Central memory CD8-positive, alpha-beta T cell (primary cell): ENCODE measurements around the gene PRRT1.
A peak's percentile ranks its signal among the peaks of the same experiment; 100 is the strongest.

Source experiments
- ATAC-seq: fragments of 150-1000 bp; cut with Tn5 transposase; replicated peaks from 2 replicates; pipeline ENCODE4 v1.10.0; 2022; ENCODE audit warnings: mild to moderate bottlenecking, moderate FRiP score, moderate number of reproducible peaks; ENCODE audit not compliant: poor library complexity, severe bottlenecking; ENCODE audit errors: extremely low read depth
- DNase-seq, 2 donors: peaks; one replicate each; pipeline ENCODE4 v3.0.0; 2021; ENCODE audit warnings: low spot score in 2 of 2
- H3K27ac Mint-ChIP-seq: one replicate; pipeline ENCODE4 v1.8.0; 2022; ENCODE audit warnings: low read depth, mild to moderate bottlenecking, moderate library complexity, mixed read lengths
- H3K27me3 Mint-ChIP-seq: one replicate; pipeline ENCODE4 v1.8.0; 2022; ENCODE audit warnings: mixed read lengths
- H3K36me3 Mint-ChIP-seq: one replicate; pipeline ENCODE4 v1.8.0; 2022; ENCODE audit warnings: mild to moderate bottlenecking, moderate library complexity, mixed read lengths; ENCODE audit not compliant: insufficient read depth
- H3K4me1 Mint-ChIP-seq: one replicate; pipeline ENCODE4 v1.8.0; 2022; ENCODE audit warnings: mixed read lengths
- H3K4me3 Mint-ChIP-seq: one replicate; pipeline ENCODE4 v1.8.0; 2022; ENCODE audit warnings: mild to moderate bottlenecking, moderate library complexity, mixed read lengths
- H3K9me3 Mint-ChIP-seq: one replicate; pipeline ENCODE4 v1.8.0; 2022; ENCODE audit warnings: mixed read lengths

The PRRT1 gene

DNA sequence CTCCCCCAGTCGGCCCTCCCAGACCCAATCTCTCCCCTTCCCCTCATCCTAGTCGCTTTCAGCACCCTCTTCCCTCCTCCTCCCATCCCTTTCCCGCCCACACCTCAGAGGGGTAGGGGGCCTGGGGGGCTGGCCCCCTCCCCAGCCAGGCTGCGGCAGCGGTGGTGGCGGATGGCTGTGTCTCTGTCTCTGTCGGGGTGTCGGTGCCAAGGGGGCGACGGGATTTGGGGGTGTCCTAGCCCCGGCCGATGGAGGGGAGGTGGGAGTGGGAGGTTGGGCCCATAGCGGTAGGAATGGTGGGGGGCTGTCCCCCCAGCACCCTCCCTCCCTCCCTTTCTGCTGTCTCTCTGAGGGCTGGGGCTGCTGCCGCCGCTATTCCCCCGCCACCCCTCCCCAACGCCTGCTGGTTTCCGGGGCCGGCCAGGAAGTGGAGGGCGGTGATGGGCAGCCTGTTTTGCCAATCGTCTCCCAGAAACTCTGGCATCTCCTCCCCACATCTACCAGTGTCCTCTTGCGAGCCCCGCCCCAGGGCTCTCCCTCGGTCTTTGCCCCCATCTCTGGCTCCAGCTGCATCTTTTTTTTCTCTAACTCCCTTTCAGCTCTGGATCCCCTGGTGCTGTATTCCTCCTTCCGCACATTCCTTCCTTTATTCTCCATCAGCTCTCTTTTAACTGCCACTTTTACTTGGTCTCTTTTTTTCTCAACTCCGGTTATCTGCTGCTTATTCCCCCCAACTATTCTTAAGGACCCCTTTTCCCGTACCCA lies 24.2 kb upstream of the PRRT1 start, which contains the start of gene AGPAT1:
TSS of gene AGPAT1 (minus strand) at position 374 of the 765 bp plus-strand sequence. CDS start 4,588 bp downstream, outside the sequence.
- no peaks in the 10 kb centered on the region for H3K27me3 Mint-ChIP-seq
- peaks cover 26% of the 10 kb centered on the region for H3K36me3 Mint-ChIP-seq
- no peaks in the 10 kb centered on the region for H3K9me3 Mint-ChIP-seq
- peaks cover 64% of the 10 kb centered on the region for H3K4me1 Mint-ChIP-seq
- H3K4me3 Mint-ChIP-seq, result peak within 1 kb of the TSS; percentile 88
- ATAC-seq (peak; percentile 33), DNase-seq (peak; percentile 93 to 94)
- H3K27ac Mint-ChIP-seq, result peak within 1 kb of the TSS; percentile 83

DNA sequence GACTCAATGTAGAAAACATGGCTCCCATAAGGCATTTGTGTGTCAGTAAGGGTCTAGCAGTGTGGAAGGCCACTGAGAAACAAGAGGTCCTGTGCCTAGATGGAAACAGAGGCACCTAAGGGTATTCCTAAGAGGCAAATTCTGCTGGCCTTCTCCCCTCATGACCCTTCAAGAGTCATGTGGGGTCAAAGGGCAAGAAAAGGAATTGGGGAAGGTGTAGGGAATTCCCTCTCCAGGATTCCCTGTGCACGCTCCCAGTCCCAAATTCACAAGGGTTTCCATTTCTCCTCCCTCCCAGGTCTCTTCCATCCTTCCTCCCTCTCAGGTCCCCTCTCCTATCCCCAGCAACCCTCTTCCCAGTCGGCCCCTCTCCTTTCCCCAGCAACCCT lies 23.6 kb upstream of the PRRT1 start:
- H3K27ac Mint-ChIP-seq, result peak overlapping the region; percentile 83
- H3K36me3 Mint-ChIP-seq, result peaks cover 22% of the 10 kb centered on the region
- peaks cover 59% of the 10 kb centered on the region for H3K4me1 Mint-ChIP-seq
- no peak for DNase-seq
- H3K9me3 Mint-ChIP-seq, result no peaks in the 10 kb centered on the region
- H3K4me3 Mint-ChIP-seq, result peak overlapping the region; percentile 88
- ATAC-seq, result no peak
- H3K27me3 Mint-ChIP-seq, result no peaks in the 10 kb centered on the region

DNA sequence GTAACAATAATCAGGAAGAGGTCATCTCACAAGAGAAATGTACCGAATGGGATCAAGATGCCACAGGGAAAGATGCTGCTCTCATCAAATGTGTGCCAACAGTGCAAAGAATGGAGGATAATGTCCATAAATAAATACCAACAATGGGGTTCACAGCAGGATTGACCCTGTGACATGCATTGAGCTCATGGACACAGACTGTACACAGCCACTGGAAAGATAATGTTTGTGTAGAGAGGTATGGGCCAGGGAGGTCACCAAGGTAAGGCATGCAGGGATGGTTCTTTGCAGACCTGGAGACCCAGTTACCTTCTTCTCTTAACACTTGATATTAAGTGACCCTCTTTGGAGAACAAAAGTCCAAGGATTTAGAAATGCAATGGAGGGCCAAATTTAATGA lies 22.7 kb upstream of the PRRT1 start:
- Mint-ChIP-seq H3K27me3 (no peaks in the 10 kb centered on the region), H3K9me3 (no peaks in the 10 kb centered on the region), H3K27ac (no peak overlapping the region), H3K36me3 (peaks cover 22% of the 10 kb centered on the region), H3K4me3 (peak overlapping the region; percentile 46), H3K4me1 (peaks cover 62% of the 10 kb centered on the region)
- ATAC-seq, result no peak
- DNase-seq, result no peak

DNA sequence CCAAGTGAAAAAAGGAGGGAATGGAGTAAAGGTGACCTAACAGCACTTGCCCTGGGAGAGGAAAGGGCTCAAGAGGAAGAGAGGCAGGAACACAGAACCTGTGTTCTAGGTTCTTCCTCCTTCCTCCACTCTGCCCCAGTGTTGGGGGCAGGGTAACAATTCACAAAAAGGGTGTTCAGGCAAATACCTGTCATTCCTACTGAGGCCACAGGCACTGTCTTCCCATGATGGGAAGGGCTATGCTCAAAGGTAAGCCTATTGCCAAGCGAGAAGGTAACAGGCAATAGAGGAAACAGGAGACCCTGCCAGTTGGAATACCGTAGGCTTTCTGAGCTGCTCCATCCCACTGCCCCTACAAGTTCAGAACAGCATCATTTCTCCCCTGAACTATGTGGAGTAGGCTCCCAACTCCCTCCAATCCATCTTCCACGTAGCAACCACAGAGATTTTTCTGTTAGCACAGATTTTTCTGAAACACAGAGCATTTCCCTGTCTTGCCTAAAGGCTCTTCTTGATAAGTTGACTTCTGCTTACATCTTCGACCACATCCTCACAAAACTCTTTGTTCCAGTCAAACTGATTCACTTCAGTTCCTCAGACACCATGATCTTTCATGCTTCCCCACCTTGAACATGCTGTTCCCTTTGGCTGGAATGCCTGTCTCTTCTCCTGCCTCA lies 21.4 kb upstream of the PRRT1 start:
- no peak overlapping the region for H3K4me3 Mint-ChIP-seq
- H3K9me3 Mint-ChIP-seq, result no peaks in the 10 kb centered on the region
- peaks cover 23% of the 10 kb centered on the region for H3K36me3 Mint-ChIP-seq
- peaks cover 57% of the 10 kb centered on the region for H3K4me1 Mint-ChIP-seq
- no peaks in the 10 kb centered on the region for H3K27me3 Mint-ChIP-seq
- H3K27ac Mint-ChIP-seq, result no peak overlapping the region
- no peak for ATAC-seq
- DNase-seq, result no peak

DNA sequence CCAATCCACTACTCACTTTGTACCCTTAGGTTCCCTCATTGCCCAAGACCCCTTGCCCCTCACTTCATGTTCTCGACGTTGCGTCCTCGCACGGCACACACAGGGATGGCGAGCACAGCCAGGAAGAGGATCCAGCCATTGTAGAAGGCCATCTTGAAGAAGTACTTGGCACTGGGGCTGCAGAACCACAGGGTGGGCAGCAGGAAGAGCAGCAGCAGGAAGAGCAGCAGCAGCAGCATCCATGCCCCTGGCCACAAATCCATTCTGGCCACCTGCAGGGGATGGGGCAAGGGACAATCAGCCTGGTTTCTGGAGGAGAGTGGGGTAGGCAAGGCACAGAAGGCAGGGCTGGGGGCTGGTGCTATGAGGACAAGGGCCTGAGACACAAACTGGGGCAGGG lies 19.5 kb upstream of the PRRT1 start:
- ATAC-seq, result no peak
- no peaks in the 10 kb centered on the region for H3K27me3 Mint-ChIP-seq
- H3K9me3 Mint-ChIP-seq, result no peaks in the 10 kb centered on the region
- DNase-seq, result no peak
- H3K4me3 Mint-ChIP-seq, result no peak overlapping the region
- H3K4me1 Mint-ChIP-seq, result peaks cover 38% of the 10 kb centered on the region
- peaks cover 18% of the 10 kb centered on the region for H3K36me3 Mint-ChIP-seq
- no peak overlapping the region for H3K27ac Mint-ChIP-seq

DNA sequence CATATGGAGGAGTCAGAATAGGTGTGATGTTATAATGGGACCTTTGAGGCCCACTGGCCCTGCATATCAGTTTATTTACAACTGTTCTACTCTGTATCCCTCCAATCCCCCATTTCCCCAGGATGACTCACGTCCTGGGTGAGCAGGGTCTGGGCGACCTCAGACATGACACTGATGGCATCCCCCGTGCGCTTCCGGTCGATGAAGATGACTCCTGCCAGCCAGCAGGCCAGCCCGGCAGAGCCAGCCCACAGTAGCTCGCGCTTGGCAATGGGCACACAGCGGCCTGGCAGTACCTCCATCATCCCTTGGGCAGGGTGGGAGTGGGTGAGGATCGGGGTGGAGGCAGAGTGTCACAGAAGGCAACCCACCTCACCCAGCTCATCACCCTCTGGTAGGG lies 18.6 kb upstream of the PRRT1 start:
- no peak overlapping the region for H3K27ac Mint-ChIP-seq
- no peaks in the 10 kb centered on the region for H3K9me3 Mint-ChIP-seq
- peaks cover 16% of the 10 kb centered on the region for H3K36me3 Mint-ChIP-seq
- no peak for DNase-seq
- peaks cover 33% of the 10 kb centered on the region for H3K4me1 Mint-ChIP-seq
- ATAC-seq, result no peak
- no peak overlapping the region for H3K4me3 Mint-ChIP-seq
- no peaks in the 10 kb centered on the region for H3K27me3 Mint-ChIP-seq

DNA sequence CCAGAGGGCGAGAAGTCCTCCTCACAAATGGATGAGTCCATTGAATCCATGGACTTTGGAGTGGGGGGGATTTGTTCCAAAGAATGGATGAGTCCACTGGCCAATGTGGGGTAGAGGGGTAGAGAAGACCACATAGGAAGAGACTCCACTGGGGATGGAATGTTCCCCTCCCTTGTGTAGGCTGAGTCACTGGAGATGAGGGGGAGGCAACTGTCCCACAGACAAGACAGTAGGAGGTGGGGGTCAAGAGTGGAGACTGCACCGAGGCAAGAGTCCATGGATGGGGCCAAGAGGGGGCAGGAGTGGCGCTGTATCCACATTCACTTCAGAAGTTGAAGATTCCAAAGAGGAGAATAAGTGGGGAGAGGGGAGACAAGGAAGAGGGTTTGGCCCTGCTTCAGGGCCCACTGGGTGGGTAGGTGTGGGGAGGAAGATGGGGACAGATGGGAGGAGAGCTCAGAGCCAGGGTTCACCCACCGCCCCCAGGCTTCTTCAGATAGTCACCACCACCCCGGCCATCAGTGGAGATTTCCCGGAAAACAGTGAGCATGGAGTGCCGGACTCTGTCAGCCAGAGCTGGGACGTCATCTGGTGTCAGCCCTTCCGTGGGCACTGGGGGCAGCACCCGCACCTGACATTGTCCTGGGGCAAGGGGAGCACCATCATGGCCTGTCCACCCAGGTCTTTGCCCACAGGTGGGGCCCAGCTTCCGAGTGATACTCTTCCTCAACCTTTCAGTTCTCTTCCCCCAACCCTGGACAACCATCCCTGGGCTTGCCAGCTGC lies 17.3 kb upstream of the PRRT1 start:
- Mint-ChIP-seq H3K36me3 (peaks cover 15% of the 10 kb centered on the region), H3K27me3 (no peaks in the 10 kb centered on the region), H3K4me3 (no peak overlapping the region), H3K9me3 (no peaks in the 10 kb centered on the region), H3K4me1 (peaks cover 24% of the 10 kb centered on the region), H3K27ac (no peak overlapping the region)
- no peak for DNase-seq
- no peak for ATAC-seq

DNA sequence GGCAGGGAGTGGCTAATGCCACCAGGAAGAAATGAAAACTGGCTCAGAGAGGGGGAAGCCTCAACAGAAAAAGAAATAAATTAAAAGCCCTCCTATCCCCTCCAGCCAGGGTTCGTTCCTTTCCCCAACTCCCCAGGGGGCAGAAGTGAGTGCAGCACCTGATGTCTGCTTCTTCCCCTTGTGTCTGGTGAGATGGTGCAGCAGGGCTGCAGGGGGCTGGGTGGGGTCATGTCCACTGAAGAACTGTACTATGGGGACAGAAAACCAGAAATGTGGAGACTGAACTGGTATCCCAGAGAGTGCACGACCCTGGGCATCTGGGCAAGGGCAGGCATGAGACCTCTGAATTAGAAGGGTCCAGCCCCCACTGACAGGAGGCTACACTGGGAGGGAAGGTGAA lies 16.6 kb upstream of the PRRT1 start:
- Mint-ChIP-seq H3K36me3 (peaks cover 15% of the 10 kb centered on the region), H3K4me3 (no peak overlapping the region), H3K4me1 (peaks cover 17% of the 10 kb centered on the region), H3K27me3 (no peaks in the 10 kb centered on the region), H3K27ac (no peak overlapping the region), H3K9me3 (no peaks in the 10 kb centered on the region)
- ATAC-seq (no peak), DNase-seq (no peak)

DNA sequence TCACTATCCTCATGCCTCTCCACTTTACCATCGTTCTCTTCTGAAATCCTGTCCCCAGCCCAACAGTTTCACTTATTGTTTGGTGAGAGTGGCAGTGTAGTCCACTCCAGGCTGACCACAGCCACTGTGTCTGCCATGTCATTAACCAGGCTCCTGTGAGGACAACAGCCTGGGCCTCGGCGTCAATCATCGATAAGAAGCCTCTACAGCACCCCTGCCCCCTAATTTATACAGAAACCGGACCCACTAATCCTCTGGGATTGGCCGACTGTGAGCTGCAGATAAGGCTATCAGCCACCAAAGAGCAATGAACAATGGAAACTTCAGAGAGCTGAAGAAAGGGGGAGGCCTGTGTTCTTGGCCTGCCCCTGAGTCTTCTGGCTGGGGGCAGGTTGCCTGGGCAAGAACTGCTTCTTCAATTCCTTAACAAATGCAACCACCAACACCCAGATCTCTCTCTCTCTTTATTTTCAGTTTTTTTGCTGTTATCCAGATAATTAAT lies 16.1 kb upstream of the PRRT1 start:
- H3K36me3 Mint-ChIP-seq, result peaks cover 15% of the 10 kb centered on the region
- no peak overlapping the region for H3K4me3 Mint-ChIP-seq
- no peaks in the 10 kb centered on the region for H3K9me3 Mint-ChIP-seq
- ATAC-seq (no peak), DNase-seq (no peak)
- no peaks in the 10 kb centered on the region for H3K27me3 Mint-ChIP-seq
- peaks cover 14% of the 10 kb centered on the region for H3K4me1 Mint-ChIP-seq
- H3K27ac Mint-ChIP-seq, result no peak overlapping the region

DNA sequence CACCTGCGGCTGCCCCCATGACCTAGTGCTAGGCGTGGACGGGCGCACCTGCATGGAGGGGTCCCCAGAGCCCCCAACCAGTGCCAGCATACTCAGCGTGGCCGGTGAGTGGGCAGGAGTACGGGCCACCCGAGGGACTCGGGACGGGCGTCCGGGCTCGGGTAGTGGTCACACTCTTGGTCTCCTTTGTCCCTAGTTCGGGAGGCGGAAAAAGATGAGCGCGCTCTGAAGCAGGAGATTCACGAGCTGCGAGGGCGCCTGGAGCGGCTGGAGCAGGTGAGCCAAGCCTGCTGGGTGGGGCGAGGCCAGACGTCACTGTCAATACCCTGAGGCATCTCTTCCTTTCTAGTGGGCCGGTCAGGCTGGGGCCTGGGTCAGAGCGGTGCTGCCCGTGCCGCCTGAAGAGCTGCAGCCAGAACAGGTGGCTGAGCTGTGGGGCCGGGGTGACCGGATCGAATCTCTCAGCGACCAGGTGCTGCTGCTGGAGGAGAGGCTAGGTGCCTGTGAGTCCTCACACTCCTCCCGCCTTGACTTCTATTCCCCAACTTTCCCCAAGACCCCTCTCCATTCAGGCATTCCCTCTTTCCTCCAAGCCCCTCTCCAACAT lies 15.5 kb upstream of the PRRT1 start:
- Mint-ChIP-seq H3K27ac (no peak overlapping the region), H3K4me1 (peaks cover 14% of the 10 kb centered on the region), H3K9me3 (no peaks in the 10 kb centered on the region), H3K36me3 (peaks cover 15% of the 10 kb centered on the region), H3K27me3 (no peaks in the 10 kb centered on the region), H3K4me3 (no peak overlapping the region)
- DNase-seq, result no peak
- no peak for ATAC-seq

DNA sequence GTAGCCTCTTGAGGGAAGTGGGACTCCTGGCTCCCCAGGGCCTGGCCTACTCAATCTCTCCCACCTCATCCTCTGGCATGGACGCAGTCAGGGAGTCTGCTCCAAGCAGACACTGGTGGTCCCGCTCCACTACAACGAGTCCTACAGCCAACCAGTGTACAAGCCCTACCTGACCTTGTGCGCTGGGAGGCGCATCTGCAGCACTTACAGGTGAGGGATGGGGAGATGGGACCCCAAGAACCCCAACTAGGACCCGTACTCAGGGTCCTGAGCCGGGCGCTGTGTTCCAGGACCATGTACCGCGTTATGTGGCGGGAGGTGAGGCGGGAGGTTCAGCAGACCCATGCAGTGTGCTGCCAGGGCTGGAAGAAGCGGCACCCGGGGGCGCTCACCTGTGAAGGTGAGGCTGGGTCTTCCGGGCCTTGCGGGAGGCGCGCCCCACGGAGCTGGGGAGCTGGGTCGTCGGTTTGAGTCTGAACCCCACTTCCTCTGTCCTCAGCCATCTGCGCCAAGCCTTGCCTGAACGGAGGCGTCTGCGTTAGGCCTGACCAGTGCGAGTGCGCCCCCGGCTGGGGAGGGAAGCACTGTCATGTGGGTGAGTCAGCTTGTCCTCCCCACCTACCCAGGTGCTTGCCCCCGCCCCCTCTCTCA lies 14.8 kb upstream of the PRRT1 start:
- Mint-ChIP-seq H3K4me3 (no peak overlapping the region), H3K4me1 (peaks cover 14% of the 10 kb centered on the region), H3K27ac (peak overlapping the region; percentile 51), H3K9me3 (no peaks in the 10 kb centered on the region), H3K36me3 (peaks cover 15% of the 10 kb centered on the region), H3K27me3 (no peaks in the 10 kb centered on the region)
- ATAC-seq (no peak), DNase-seq (no peak)

DNA sequence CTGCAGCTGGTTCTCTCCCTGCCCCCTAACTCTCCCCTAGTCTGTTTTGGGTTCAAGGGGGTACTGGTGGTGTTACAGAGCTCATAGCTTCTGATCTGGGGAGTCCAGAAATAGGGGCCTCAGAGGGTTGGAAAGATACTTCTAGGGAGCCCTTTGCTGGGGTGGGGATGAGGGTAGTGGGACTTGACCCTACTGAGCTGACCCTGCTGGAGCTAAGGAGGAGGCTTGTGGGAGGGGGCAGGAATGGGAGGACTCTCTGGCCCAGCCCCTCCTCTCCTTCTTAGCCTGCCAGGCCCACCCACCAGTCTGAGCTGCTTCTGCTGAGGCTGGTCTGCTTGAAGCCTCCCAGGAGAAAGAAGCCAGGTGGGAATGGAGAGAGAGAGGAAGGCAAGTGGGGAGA lies 12.6 kb upstream of the PRRT1 start, which contains the start of gene EGFL8:
TSS of gene EGFL8 (plus strand) at position 301 of the 400 bp plus-strand sequence. CDS start 1,571 bp downstream, outside the sequence.
- Mint-ChIP-seq H3K4me1 (peaks cover 6% of the 10 kb centered on the region), H3K27me3 (no peaks in the 10 kb centered on the region), H3K4me3 (no peak within 1 kb of the TSS), H3K9me3 (no peaks in the 10 kb centered on the region), H3K36me3 (peaks cover 8% of the 10 kb centered on the region), H3K27ac (peak within 1 kb of the TSS; percentile 51)
- ATAC-seq (no peak), DNase-seq (no peak)
